ENCODE measurements around the gene OR10H3.

Gene OR10H3, protein sequence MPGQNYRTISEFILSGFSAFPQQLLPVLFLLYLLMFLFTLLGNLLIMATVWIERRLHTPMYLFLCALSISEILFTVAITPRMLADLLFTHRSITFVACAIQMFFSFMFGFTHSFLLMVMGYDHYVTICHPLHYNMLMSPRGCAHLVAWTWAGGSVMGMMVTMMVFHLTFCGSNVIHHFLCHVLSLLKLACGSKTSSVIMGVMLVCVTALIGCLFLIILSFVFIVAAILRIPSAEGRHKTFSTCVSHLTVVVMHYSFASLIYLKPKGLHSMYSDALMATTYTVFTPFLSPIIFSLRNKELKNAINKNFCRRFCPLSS

DNA sequence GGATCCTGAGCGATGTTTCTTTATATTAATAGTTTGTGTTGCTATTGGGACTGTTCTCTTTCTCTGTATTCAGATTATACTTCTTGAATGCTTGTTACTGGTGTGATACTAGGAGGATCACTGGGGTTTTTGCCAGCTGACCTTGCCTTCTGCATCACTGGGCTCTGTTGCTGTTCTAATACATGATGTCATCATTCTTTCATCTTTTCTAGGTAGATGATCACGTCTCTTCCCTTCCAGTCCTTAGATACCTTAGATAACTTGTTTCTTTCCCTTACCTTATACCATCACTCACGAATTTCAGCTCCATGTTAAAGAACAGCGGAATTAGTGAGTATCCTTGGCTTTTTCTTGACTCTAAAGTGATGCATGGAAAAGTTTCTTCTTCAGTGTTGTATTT, at the start of gene OR10H3:
OR10H3 (plus strand) TSS at position 264 of the 400 bp plus-strand sequence. CDS start 3,408 bp downstream, outside the sequence.
- ATAC-seq: no peak

DNA sequence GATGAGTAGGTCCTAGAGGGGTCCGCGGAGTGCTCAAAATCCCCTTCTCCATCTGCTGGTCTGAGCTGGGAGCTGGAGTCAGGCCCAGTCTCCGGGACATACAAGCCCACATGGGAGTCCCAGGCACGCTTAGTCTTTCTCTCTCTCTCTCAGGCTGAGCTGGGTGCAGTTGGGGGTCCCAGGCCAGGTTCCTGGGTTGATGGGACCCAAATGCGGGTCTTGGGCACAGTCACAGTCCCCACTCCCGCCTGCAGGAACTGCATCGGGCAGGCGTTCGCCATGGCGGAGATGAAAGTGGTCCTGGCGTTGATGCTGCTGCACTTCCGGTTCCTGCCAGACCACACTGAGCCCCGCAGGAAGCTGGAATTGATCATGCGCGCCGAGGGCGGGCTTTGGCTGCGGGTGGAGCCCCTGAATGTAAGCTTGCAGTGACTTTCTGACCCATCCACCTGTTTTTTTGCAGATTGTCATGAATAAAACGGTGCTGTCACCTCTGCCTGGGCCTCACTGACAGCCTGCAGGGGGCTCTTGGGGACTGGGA, 41.1 kb upstream of the OR10H3 start:
- no peak for ATAC-seq
- TF ChIP-seq ZNF8 (CRISPR knock-in tag; IDR thresholded peaks at IDR 0.05) (no peak), ISL1 (CRISPR knock-in tag; IDR thresholded peaks at IDR 0.05) (no peak), CSDC2 (CRISPR knock-in tag; IDR thresholded peaks at IDR 0.05) (no peak), TOX (CRISPR knock-in tag; IDR thresholded peaks at IDR 0.05; ENCODE audit: borderline replicate concordance) (no peak), TCF4 (CRISPR knock-in tag; IDR thresholded peaks at IDR 0.05; ENCODE audit: borderline replicate concordance) (no peak), ZNF565 (CRISPR knock-in tag; conservative IDR thresholded peaks at IDR 0.05; ENCODE audit: low read depth) (no peak)
- TF ChIP-seq, protein P1, sequence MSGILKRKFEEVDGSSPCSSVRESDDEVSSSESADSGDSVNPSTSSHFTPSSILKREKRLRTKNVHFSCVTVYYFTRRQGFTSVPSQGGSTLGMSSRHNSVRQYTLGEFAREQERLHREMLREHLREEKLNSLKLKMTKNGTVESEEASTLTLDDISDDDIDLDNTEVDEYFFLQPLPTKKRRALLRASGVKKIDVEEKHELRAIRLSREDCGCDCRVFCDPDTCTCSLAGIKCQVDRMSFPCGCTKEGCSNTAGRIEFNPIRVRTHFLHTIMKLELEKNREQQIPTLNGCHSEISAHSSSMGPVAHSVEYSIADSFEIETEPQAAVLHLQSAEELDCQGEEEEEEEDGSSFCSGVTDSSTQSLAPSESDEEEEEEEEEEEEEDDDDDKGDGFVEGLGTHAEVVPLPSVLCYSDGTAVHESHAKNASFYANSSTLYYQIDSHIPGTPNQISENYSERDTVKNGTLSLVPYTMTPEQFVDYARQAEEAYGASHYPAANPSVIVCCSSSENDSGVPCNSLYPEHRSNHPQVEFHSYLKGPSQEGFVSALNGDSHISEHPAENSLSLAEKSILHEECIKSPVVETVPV (CRISPR knock-in tag; IDR thresholded peaks at IDR 0.05): no peak
- TF ChIP-seq, protein P2, sequence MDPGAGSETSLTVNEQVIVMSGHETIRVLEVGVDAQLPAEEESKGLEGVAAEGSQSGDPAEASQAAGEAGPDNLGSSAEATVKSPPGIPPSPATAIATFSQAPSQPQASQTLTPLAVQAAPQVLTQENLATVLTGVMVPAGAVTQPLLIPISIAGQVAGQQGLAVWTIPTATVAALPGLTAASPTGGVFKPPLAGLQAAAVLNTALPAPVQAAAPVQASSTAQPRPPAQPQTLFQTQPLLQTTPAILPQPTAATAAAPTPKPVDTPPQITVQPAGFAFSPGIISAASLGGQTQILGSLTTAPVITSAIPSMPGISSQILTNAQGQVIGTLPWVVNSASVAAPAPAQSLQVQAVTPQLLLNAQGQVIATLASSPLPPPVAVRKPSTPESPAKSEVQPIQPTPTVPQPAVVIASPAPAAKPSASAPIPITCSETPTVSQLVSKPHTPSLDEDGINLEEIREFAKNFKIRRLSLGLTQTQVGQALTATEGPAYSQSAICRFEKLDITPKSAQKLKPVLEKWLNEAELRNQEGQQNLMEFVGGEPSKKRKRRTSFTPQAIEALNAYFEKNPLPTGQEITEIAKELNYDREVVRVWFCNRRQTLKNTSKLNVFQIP (CRISPR knock-in tag; IDR thresholded peaks at IDR 0.05; ENCODE audit: borderline replicate concordance, low read depth): no peak

More for the DNA sequence above, at the start of gene OR10H3:
- TF ChIP-seq TCF4 (CRISPR knock-in tag; IDR thresholded peaks at IDR 0.05; ENCODE audit: borderline replicate concordance) (no peak), ZNF70 (CRISPR knock-in tag; IDR thresholded peaks at IDR 0.05) (no peak), RARB (CRISPR knock-in tag; IDR thresholded peaks at IDR 0.05) (no peak), CSDC2 (CRISPR knock-in tag; IDR thresholded peaks at IDR 0.05) (no peak), ZFP30 (CRISPR knock-in tag; IDR thresholded peaks at IDR 0.05) (no peak), ARNTL (CRISPR knock-in tag; IDR thresholded peaks at IDR 0.05; ENCODE audit: borderline replicate concordance, low read depth) (no peak), OSR1 (CRISPR knock-in tag; IDR thresholded peaks at IDR 0.05) (no peak), PPARA (CRISPR knock-in tag; IDR thresholded peaks at IDR 0.05; ENCODE audit: borderline replicate concordance) (no peak), SNAI2 (CRISPR knock-in tag; IDR thresholded peaks at IDR 0.05) (no peak), GLIS3 (CRISPR knock-in tag; IDR thresholded peaks at IDR 0.05) (no peak), ZFP3 (CRISPR knock-in tag; IDR thresholded peaks at IDR 0.05) (no peak), ZNF565 (CRISPR knock-in tag; conservative IDR thresholded peaks at IDR 0.05; ENCODE audit: low read depth) (no peak), TOX (CRISPR knock-in tag; IDR thresholded peaks at IDR 0.05; ENCODE audit: borderline replicate concordance) (no peak)
- TF ChIP-seq, protein P3, sequence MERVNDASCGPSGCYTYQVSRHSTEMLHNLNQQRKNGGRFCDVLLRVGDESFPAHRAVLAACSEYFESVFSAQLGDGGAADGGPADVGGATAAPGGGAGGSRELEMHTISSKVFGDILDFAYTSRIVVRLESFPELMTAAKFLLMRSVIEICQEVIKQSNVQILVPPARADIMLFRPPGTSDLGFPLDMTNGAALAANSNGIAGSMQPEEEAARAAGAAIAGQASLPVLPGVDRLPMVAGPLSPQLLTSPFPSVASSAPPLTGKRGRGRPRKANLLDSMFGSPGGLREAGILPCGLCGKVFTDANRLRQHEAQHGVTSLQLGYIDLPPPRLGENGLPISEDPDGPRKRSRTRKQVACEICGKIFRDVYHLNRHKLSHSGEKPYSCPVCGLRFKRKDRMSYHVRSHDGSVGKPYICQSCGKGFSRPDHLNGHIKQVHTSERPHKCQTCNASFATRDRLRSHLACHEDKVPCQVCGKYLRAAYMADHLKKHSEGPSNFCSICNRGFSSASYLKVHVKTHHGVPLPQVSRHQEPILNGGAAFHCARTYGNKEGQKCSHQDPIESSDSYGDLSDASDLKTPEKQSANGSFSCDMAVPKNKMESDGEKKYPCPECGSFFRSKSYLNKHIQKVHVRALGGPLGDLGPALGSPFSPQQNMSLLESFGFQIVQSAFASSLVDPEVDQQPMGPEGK (CRISPR knock-in tag; IDR thresholded peaks at IDR 0.05; ENCODE audit: borderline replicate concordance): no peak
- TF ChIP-seq, protein P4, sequence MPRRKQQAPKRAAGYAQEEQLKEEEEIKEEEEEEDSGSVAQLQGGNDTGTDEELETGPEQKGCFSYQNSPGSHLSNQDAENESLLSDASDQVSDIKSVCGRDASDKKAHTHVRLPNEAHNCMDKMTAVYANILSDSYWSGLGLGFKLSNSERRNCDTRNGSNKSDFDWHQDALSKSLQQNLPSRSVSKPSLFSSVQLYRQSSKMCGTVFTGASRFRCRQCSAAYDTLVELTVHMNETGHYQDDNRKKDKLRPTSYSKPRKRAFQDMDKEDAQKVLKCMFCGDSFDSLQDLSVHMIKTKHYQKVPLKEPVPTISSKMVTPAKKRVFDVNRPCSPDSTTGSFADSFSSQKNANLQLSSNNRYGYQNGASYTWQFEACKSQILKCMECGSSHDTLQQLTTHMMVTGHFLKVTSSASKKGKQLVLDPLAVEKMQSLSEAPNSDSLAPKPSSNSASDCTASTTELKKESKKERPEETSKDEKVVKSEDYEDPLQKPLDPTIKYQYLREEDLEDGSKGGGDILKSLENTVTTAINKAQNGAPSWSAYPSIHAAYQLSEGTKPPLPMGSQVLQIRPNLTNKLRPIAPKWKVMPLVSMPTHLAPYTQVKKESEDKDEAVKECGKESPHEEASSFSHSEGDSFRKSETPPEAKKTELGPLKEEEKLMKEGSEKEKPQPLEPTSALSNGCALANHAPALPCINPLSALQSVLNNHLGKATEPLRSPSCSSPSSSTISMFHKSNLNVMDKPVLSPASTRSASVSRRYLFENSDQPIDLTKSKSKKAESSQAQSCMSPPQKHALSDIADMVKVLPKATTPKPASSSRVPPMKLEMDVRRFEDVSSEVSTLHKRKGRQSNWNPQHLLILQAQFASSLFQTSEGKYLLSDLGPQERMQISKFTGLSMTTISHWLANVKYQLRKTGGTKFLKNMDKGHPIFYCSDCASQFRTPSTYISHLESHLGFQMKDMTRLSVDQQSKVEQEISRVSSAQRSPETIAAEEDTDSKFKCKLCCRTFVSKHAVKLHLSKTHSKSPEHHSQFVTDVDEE (CRISPR knock-in tag; IDR thresholded peaks at IDR 0.05): no peak
- TF ChIP-seq, protein P2 (CRISPR knock-in tag; IDR thresholded peaks at IDR 0.05; ENCODE audit: borderline replicate concordance, low read depth): no peak
